CD4-positive, alpha-beta T cell treated with Interleukin-15 for 4 hours (primary cell): ENCODE measurements around the gene DOK7.

ENCODE experiments used
- DNase-seq: peaks from one replicate; pipeline ENCODE4 v3.0.0-alpha.2; 2020; ENCODE audit warnings: low spot score

Gene DOK7

DNA sequence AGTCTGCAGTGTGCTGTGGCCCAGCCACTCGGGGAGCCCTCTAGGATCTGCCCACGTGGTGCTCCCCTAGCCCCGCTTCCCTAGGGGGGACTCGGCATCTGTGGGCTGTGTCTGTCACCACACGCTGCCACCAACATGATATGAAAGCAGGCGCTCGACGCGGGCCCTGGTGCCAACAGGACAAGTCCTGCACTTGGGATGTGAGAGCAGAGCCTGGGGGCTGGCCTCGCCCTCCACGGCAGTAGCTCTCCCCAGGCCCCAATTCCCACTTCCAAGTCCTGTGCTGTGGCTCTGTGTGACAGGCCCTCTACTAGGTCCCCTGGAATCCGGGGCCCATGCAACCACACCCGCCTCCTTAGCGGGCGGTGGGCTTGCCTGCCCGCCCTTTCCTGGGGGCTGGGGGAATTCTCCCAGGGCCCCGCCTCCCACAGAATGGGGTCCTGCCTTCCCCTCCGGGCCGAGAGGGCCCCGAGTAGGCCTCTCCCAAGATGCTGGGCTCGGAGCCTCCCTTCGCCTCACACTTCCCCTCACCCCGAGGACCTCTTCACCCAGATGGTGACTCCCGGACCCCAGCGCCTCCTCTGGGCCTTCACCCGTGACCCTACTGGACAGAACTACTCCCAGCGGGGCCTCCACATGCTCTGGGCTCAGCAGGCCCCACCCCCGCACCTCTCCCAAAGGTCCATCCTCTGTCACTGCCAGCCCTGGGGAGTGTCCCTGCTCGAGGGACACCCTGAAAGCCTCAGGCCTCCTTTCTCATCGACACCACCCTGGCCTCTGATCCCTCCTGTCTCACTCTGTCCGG lies 57.9 kb downstream of the DOK7 start:
- DNase-seq: no peak

GRCh38 chr4:3521621-3522325 lies 58.7 kb downstream of the DOK7 start:
- DNase-seq: no peak

- DNase-seq: no peak
These were observed 59.2 kb downstream of the DOK7 start for GRCh38 chr4:3522326-3522640.

GRCh38 chr4:3522651-3523050 lies 59.5 kb downstream of the DOK7 start:
- no peak for DNase-seq

GRCh38 chr4:3523146-3523627 lies 60.1 kb downstream of the DOK7 start:
- no peak for DNase-seq

GRCh38 chr4:3523628-3524221 lies 60.6 kb downstream of the DOK7 start:
- no peak for DNase-seq

GRCh38 chr4:3524349-3524748 lies 61.2 kb downstream of the DOK7 start:
- no peak for DNase-seq

GRCh38 chr4:3524920-3525319 lies 61.8 kb downstream of the DOK7 start:
- no peak for DNase-seq

DNA sequence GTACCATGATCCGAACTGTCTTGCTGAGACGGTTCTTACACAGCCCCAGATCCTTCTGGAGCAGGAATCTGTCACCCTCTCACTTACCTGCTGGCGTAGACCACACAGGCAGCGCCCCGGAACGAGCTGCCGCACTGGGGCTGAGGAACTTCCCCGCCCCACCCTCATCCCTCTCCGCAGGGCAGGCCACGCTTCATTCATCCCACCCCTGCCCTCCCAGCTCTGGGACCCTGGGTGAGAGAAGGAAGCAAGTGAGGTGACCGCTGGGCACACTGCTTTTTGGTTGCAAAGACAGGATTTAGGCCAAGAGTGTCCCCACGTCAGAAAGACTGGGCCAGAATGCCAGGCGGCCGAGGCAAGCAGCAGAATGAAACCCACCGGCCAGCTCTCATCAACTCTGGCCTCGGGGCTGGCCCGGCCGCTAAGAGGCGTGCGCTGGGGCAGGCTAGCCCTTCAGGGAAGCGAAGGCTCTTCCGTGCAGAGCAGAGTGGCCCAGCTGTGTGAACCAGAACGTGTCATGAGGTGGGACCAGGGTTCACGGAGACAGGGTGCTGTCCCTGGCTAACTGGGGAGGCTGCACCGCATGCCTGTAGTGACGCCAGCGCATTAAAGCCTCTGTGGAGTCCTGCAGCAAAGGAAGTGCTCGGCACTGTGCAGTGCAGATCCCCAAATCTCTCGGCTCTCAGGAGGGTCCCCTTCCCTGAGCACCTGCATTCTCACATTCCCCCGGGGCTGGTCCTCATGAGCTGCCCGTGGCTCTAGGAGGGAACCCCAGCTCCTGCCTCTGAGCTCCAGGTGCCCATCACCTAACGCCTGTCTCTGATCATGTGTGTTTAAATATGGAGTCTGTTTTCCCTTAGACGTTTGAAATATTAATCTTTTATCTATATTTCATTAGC lies 62.7 kb downstream of the DOK7 start:
- no peak for DNase-seq

GRCh38 chr4:3526456-3526855 lies 63.4 kb downstream of the DOK7 start:
- no peak for DNase-seq

GRCh38 chr4:3527101-3527913 lies 64.2 kb downstream of the DOK7 start:
- no peak for DNase-seq

- no peak for DNase-seq
These were observed 65.1 kb downstream of the DOK7 start for GRCh38 chr4:3527914-3528876.

GRCh38 chr4:3529363-3529762 lies 66.3 kb downstream of the DOK7 start:
- DNase-seq: no peak

DNA sequence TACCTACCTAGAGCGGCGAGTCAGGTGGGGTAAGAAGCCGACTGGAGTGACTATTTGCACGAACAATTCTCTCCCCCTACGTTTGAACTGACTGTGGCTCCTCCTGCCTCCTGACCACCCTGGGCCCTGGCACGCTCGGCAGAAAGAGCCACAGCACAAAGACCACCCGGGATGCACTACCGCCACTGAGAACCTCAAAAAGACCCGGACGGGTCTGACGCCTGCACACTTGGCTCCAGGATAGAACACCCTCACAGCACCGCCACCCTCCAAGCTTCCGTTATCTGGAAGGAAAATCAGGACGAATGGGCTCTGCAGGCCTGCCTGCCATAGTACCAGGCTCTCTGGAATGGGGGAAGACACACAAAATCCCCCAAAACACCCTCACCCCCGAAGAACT lies 66.9 kb downstream of the DOK7 start:
- no peak for DNase-seq

GRCh38 chr4:3530663-3531254 lies 67.7 kb downstream of the DOK7 start:
- DNase-seq: no peak

DNA sequence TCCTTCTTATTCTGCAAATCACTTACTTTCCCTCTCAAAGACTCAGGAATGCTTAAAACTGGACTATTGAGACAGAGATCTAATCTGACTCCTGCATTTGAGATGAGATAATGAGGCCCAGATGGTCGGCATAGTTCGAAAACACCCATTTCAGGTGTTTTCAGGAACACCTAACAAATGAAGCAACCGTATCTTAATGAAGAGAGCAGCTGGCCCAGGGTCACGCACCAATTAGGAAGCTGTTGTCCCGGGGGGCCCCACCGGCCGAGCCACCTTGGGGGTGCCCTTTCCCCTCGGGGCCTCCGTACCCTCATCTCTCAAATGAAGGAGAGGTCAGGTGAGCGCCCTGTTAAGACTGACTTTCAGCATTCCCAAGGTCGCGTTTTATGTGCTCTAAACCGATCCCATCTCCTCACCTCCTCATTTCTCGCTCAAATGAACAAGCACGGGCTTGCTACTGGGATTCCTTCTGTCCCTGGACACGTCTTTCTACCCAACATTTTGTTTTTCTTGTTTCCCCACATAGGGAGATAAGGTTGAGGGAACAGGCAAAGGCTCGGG lies 68.3 kb downstream of the DOK7 start:
- no peak for DNase-seq

GRCh38 chr4:3531879-3532750 lies 69.0 kb downstream of the DOK7 start, which contains the start of gene LRPAP1:
TSS of gene LRPAP1 (minus strand) at chr4:3532422. CDS start at chr4:3532412, 10 bp downstream.
- DNase-seq: peak; percentile 88

DNA sequence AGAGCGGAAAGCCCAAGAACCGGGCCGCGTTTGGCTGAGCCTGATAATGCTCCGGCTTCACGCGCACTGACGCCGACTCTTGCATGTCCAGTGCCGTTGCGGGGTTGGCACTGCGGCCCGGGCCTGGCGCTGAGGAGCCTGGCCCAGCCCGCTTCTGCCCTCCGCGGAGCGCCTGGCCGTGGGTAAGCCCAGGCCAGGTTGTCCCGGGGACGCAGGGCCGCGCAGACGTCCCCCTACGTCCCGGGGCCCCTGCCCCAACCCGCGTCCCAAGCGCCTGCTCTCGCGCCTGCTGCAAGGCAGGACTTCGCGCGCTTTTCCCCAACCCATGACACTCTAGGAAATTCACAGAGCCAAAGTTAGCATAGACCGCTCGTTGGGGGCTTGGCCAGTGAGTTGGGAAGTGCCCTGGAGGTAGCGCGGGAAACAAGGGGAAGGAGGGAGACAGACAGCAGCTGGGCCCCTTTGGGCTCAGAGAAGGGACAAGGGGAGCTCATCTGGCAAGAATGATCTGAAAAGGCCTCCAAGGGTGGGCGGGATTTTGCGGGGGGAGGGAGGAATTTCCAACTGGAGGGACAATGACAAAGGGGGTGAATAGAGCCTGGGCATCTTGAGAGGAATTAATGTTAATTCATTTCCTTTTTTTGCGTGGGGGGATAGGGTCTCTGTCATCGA lies 69.8 kb downstream of the DOK7 start:
- DNase-seq: no peak
